H9 (cell line): ENCODE results near the gene UHRF1. TPM values are rescaled to one million over a fixed set of nuclear protein-coding genes. Genes with fewer than 3 reads are reported as not detected.
"Not testable (repeated sequence)": the region's sequence is repeated elsewhere in the genome, so short reads cannot be mapped to it uniquely, and the experiment has no call there.

Source experiments
- DNase-seq: peaks from one replicate; pipeline ENCODE4 v3.0.0-alpha.2; 2017
- H2AFZ ChIP-seq: one replicate; pipeline ENCODE4 v1.6.1; 2013; ENCODE audit warnings: mild to moderate bottlenecking, low read length, control low read depth, moderate library complexity
- H2AK5ac ChIP-seq: 2 replicates; pipeline ENCODE4 v1.6.1; 2013; ENCODE audit warnings: low read length, control low read depth, mixed read lengths; ENCODE audit not compliant: insufficient read length
- H2BK120ac ChIP-seq: one replicate; pipeline ENCODE4 v1.6.1; 2013; ENCODE audit warnings: low read depth, mild to moderate bottlenecking, low read length, control low read depth, inconsistent platforms; ENCODE audit not compliant: poor library complexity, severe bottlenecking
- H2BK12ac ChIP-seq: 2 replicates; pipeline ENCODE4 v1.6.1; 2013; ENCODE audit warnings: low read length, control low read depth, mixed read lengths, low read depth; ENCODE audit not compliant: insufficient read length
- H2BK15ac ChIP-seq: 2 replicates; pipeline ENCODE4 v1.6.1; 2013; ENCODE audit warnings: low read depth, low read length, control low read depth
- H2BK20ac ChIP-seq: one replicate; pipeline ENCODE4 v1.6.1; 2013; ENCODE audit warnings: low read depth, mild to moderate bottlenecking, low read length, control low read depth, inconsistent platforms; ENCODE audit not compliant: poor library complexity, severe bottlenecking
- H2BK5ac ChIP-seq: 2 replicates; pipeline ENCODE4 v1.6.1; 2013; ENCODE audit warnings: low read length, control low read depth, mixed read lengths; ENCODE audit not compliant: insufficient read length
- H3K14ac ChIP-seq: 2 replicates; pipeline ENCODE4 v1.6.1; 2013; ENCODE audit warnings: low read length, control low read depth; ENCODE audit not compliant: insufficient read depth
- H3K18ac ChIP-seq: 2 replicates; pipeline ENCODE4 v1.6.1; 2013; ENCODE audit warnings: low read depth, mild to moderate bottlenecking, mixed read lengths, low read length, control low read depth; ENCODE audit not compliant: insufficient read length
- H3K23ac ChIP-seq: 2 replicates; pipeline ENCODE4 v1.6.1; 2013; ENCODE audit warnings: low read length, control low read depth, mixed read lengths, low read depth; ENCODE audit not compliant: insufficient read length
- H3K23me2 ChIP-seq: 2 replicates; pipeline ENCODE4 v1.6.1; 2013; ENCODE audit warnings: low read depth, mild to moderate bottlenecking, mixed read lengths, low read length, control low read depth; ENCODE audit not compliant: insufficient read length, poor library complexity, severe bottlenecking
- H3K27ac ChIP-seq: 2 replicates; pipeline ENCODE4 v1.5.1; 2013; ENCODE audit warnings: low read length, control low read depth, mixed read lengths, low read depth; ENCODE audit not compliant: insufficient read length
- H3K27me3 ChIP-seq: 2 replicates; pipeline ENCODE4 v1.6.1; 2013; ENCODE audit warnings: low read length, control low read depth, inconsistent platforms; ENCODE audit not compliant: insufficient read depth
- H3K4ac ChIP-seq: 2 replicates; pipeline ENCODE4 v1.6.1; 2013; ENCODE audit warnings: low read depth, mild to moderate bottlenecking, control low read depth, inconsistent platforms, low read length, moderate library complexity
- H3K4me1 ChIP-seq: 2 replicates; pipeline ENCODE4 v1.6.1; 2013; ENCODE audit warnings: low read length, control low read depth, inconsistent platforms; ENCODE audit not compliant: insufficient read depth
- H3K4me2 ChIP-seq: 2 replicates; pipeline ENCODE4 v1.6.1; 2013; ENCODE audit warnings: low read length, control low read depth, mixed read lengths; ENCODE audit not compliant: insufficient read length, insufficient read depth
- H3K56ac ChIP-seq: 2 replicates; pipeline ENCODE4 v1.6.1; 2013; ENCODE audit warnings: low read depth, mild to moderate bottlenecking, mixed read lengths, low read length, control low read depth; ENCODE audit not compliant: insufficient read length
- H3K79me1 ChIP-seq: 2 replicates; pipeline ENCODE4 v1.6.1; 2013; ENCODE audit warnings: low read depth, mild to moderate bottlenecking, moderate library complexity, low read length, control low read depth, inconsistent platforms; ENCODE audit not compliant: insufficient read depth, poor library complexity, severe bottlenecking
- H3K79me2 ChIP-seq: 2 replicates; pipeline ENCODE4 v1.6.1; 2013; ENCODE audit warnings: low read length, control low read depth, inconsistent platforms; ENCODE audit not compliant: insufficient read depth
- H3K9ac ChIP-seq: 2 replicates; pipeline ENCODE4 v1.6.1; 2013; ENCODE audit warnings: low read length, control low read depth, mixed read lengths; ENCODE audit not compliant: insufficient read length; ENCODE audit errors: extremely low read depth
- H3K9me3 ChIP-seq: one replicate; pipeline ENCODE4 v1.6.1; 2013; ENCODE audit warnings: low read depth, low read length, inconsistent platforms; ENCODE audit not compliant: control insufficient read depth
- H3T11ph ChIP-seq: one replicate; pipeline ENCODE4 v1.6.1; 2013; ENCODE audit warnings: mild to moderate bottlenecking, low read length, control low read depth, inconsistent platforms
- H4K20me1 ChIP-seq: one replicate; pipeline ENCODE4 v1.6.1; 2013; ENCODE audit not compliant: control insufficient read depth, insufficient read length, insufficient read depth
- H4K5ac ChIP-seq: 2 replicates; pipeline ENCODE4 v1.6.1; 2013; ENCODE audit warnings: low read depth, mild to moderate bottlenecking, mixed read lengths, low read length, control low read depth; ENCODE audit not compliant: insufficient read length
- H4K8ac ChIP-seq: replicated peaks from 2 replicates; pipeline ENCODE4 v1.6.1; 2013; ENCODE audit warnings: low read length, control low read depth, mixed read lengths, low read depth; ENCODE audit not compliant: insufficient read length
- H4K91ac ChIP-seq: 2 replicates; pipeline ENCODE4 v1.6.1; 2013; ENCODE audit warnings: low read depth, mild to moderate bottlenecking, moderate library complexity, mixed read lengths, low read length, control low read depth; ENCODE audit not compliant: insufficient read length
- H3K27ac Mint-ChIP-seq, 3 experiments: 2 replicates in 2 of 3; 3 replicates in 1 of 3; pipeline ENCODE4 v1.8.0; 2020 to 2021; ENCODE audit warnings: mixed read lengths in 3 of 3, mild to moderate bottlenecking in 1 of 3, moderate library complexity in 1 of 3
- H3K27me3 Mint-ChIP-seq: 2 replicates; pipeline ENCODE4 v1.8.0; 2021; ENCODE audit warnings: low read depth, mild to moderate bottlenecking, moderate library complexity, mixed read lengths
- H3K36me3 Mint-ChIP-seq, 3 experiments: 2 replicates in 2 of 3; 3 replicates in 1 of 3; pipeline ENCODE4 v1.8.0; 2020 to 2021; ENCODE audit warnings: low read depth in 3 of 3, mixed read lengths in 3 of 3; ENCODE audit not compliant: insufficient read depth in 1 of 3
- H3K4me1 Mint-ChIP-seq, 2 experiments: 2 replicates each; pipeline ENCODE4 v1.8.0; 2020; ENCODE audit warnings: mixed read lengths in 2 of 2
- H3K4me3 Mint-ChIP-seq, 2 experiments: 2 replicates in 1 of 2; 3 replicates in 1 of 2; pipeline ENCODE4 v1.8.0; 2020 to 2021; ENCODE audit warnings: mild to moderate bottlenecking in 2 of 2, mixed read lengths in 2 of 2, moderate library complexity in 1 of 2
- H3K9me3 Mint-ChIP-seq, 2 experiments: 2 replicates in 1 of 2; 3 replicates in 1 of 2; pipeline ENCODE4 v1.8.0; 2020; ENCODE audit warnings: mild to moderate bottlenecking in 2 of 2, mixed read lengths in 2 of 2, moderate library complexity in 1 of 2
- WGBS: extraction: QIAGEN DNeasy Blood & Tissue Kit; methylation state at CpG from one replicate; pipeline ENCODE4 v1.1.7; 2013; ENCODE audit warnings: missing lambda C conversion rate, low lambda C conversion rate, mixed read lengths; ENCODE audit not compliant: insufficient read length; ENCODE audit errors: extremely low coverage; 5-methylcytosine and 5-hydroxymethylcytosine counted together
- total RNA-seq: library from RNA; stranded (reverse); gene quantifications from 2 replicates; pipeline ENCODE4 v1.2.1, GENCODE V29; 2021

The UHRF1 gene
- total RNA-seq, 1 experiment from 2014 or later: 106 TPM

DNA sequence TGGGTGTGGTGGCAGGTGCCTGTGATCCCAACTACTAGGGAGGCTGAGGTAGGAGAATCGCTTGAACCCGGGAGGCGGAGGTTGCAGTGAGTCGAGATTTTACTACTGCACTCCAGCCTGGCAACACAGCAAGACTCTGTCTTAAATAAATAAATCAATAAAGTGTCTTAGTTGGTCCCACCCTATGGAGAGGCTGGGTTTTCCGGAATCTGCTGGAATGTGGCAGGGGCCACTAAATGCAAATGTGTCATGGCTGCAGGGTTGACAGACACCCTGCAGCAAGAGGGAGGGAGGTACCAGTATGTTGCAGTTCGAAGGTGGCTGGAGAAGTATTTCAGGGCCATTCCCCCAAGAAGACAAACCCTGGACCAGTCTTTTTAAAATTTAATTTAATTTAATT is 24.3 kb upstream of the UHRF1 start:
- not testable (repeated sequence) for H3K4me3 Mint-ChIP-seq, H3K4me2 ChIP-seq, H2BK12ac ChIP-seq, H2AK5ac ChIP-seq, H3K23ac ChIP-seq, H4K20me1 ChIP-seq, H3K4ac ChIP-seq, H3K56ac ChIP-seq, H3K23me2 ChIP-seq, H3K14ac ChIP-seq, DNase-seq, H2BK15ac ChIP-seq, H3K9me3 Mint-ChIP-seq, H2AFZ ChIP-seq, H3K4me1 Mint-ChIP-seq, H2BK20ac ChIP-seq, H3T11ph ChIP-seq, H4K91ac ChIP-seq, H3K27ac Mint-ChIP-seq, H3K9ac ChIP-seq, H3K9me3 ChIP-seq, H3K4me1 ChIP-seq, H3K27me3 ChIP-seq, H2BK120ac ChIP-seq, H3K79me2 ChIP-seq, H3K79me1 ChIP-seq, H3K18ac ChIP-seq, H3K27ac ChIP-seq, H4K8ac ChIP-seq, H3K36me3 Mint-ChIP-seq, H2BK5ac ChIP-seq, H4K5ac ChIP-seq
- no CpG with 5 or more reads among the region's 6 CpGs for WGBS
- H3K27me3 Mint-ChIP-seq: peaks cover 13% of the 10 kb centered on the region

DNA sequence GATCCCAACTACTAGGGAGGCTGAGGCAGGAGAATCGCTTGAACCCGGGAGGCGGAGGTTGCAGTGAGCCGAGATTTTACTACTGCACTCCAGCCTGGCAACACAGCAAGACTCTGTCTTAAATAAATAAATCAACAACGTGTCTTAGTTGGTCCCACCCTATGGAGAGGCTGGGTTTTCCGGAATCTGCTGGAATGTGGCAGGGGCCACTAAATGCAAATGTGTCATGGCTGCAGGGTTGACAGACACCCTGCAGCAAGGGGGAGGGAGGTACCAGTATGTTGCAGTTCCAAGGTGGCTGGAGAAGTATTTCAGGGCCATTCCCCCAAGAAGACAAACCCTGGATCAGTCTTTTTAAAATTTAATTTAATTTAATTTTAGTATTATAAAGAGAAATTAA is 21.5 kb upstream of the UHRF1 start:
- H2BK5ac ChIP-seq, H4K20me1 ChIP-seq, H3K4ac ChIP-seq, H3K9me3 Mint-ChIP-seq, H3K79me2 ChIP-seq, H3K4me3 Mint-ChIP-seq, H2BK12ac ChIP-seq, H3K79me1 ChIP-seq, H3K4me1 Mint-ChIP-seq, H3T11ph ChIP-seq, H3K27ac ChIP-seq, H3K18ac ChIP-seq, H3K36me3 Mint-ChIP-seq, H3K23me2 ChIP-seq, H4K8ac ChIP-seq, DNase-seq, H3K9ac ChIP-seq, H3K4me1 ChIP-seq, H3K56ac ChIP-seq, H2AFZ ChIP-seq, H2AK5ac ChIP-seq, H2BK20ac ChIP-seq, H4K91ac ChIP-seq, H3K9me3 ChIP-seq, H3K27me3 ChIP-seq, H3K23ac ChIP-seq, H4K5ac ChIP-seq, H2BK15ac ChIP-seq, H3K27ac Mint-ChIP-seq, H3K4me2 ChIP-seq, H3K14ac ChIP-seq, H2BK120ac ChIP-seq: not testable (repeated sequence)
- H3K27me3 Mint-ChIP-seq: peaks cover 38% of the 10 kb centered on the region
- no CpG with 5 or more reads among the region's 6 CpGs for WGBS
